Measurements from ENCODE around the gene MAP7. TPM values are rescaled to one million over a fixed set of nuclear protein-coding genes. Genes with fewer than 3 reads are reported as not detected.

Gene MAP7
- total and polyA plus RNA-seq, 11 donors, result 0.86 to 3.2 (median 2.1) TPM

GRCh38 chr6:136360783-136361182, 189.4 kb downstream of the MAP7 start:
- H3K4me1 ChIP-seq, result peaks cover 0 to 7% (median 0%) of the 10 kb centered on the region in 12 donors
- no peak for DNase-seq
- ATAC-seq, result no peak
- H3K9me3 ChIP-seq, result no peaks in the 10 kb centered on the region
- intact Hi-C loops (cut with DNase I), result no loop called here
- no peaks in the 10 kb centered on the region for H3K36me3 ChIP-seq
- H3K27me3 ChIP-seq, result no peaks in the 10 kb centered on the region
- 93 to 96% (median 94%) methylated on average over 30 of the region's 30 CpGs for WGBS, 4 donors
- TF ChIP-seq POLR2A (IDR thresholded peaks at IDR 0.05), result no peak
- no peak for TF ChIP-seq CTCF (IDR thresholded peaks at IDR 0.05)
- no peak overlapping the region for H3K27ac ChIP-seq
- no peak overlapping the region for H3K4me3 ChIP-seq

GRCh38 chr6:136359851-136360250, 190.4 kb downstream of the MAP7 start:
- Histone ChIP-seq H3K4me1 (no peaks in the 10 kb centered on the region), H3K4me3 (no peak overlapping the region), H3K9me3 (no peaks in the 10 kb centered on the region), H3K36me3 (no peaks in the 10 kb centered on the region), H3K27me3 (no peaks in the 10 kb centered on the region), H3K27ac (no peak overlapping the region)
- DNase-seq, result no peak
- TF ChIP-seq POLR2A (IDR thresholded peaks at IDR 0.05), result no peak
- TF ChIP-seq CTCF (IDR thresholded peaks at IDR 0.05), result no peak
- intact Hi-C loops (cut with DNase I), result no loop called here
- 79 to 86% (median 84%) methylated on average over 6 of the region's 6 CpGs for WGBS, 4 donors
- no peak for ATAC-seq

GRCh38 chr6:136351518-136352110, 198.6 kb downstream of the MAP7 start:
- 6 to 26% (median 12%) methylated on average over 2 of the region's 2 CpGs for WGBS, 4 donors
- no peak overlapping the region for H3K4me3 ChIP-seq
- TF ChIP-seq CTCF (IDR thresholded peaks at IDR 0.05) (no peak), POLR2A (IDR thresholded peaks at IDR 0.05) (no peak)
- intact Hi-C loops (cut with DNase I), result no loop called here
- no peaks in the 10 kb centered on the region for H3K27me3 ChIP-seq
- no peaks in the 10 kb centered on the region for H3K9me3 ChIP-seq
- ATAC-seq, result peak in 2 of 4 donors; percentile 9 to 42
- H3K27ac ChIP-seq, result no peak overlapping the region
- no peaks in the 10 kb centered on the region for H3K4me1 ChIP-seq
- H3K36me3 ChIP-seq, result no peaks in the 10 kb centered on the region
- DNase-seq, result no peak

- no peaks in the 10 kb centered on the region for H3K36me3 ChIP-seq
- DNase-seq (no peak), ATAC-seq (no peak)
- H3K9me3 ChIP-seq, result no peaks in the 10 kb centered on the region
- 57 to 61% (median 58%) methylated on average over 3 of the region's 3 CpGs for WGBS, 4 donors
- intact Hi-C loops (cut with DNase I), result no loop called here
- TF ChIP-seq CTCF (IDR thresholded peaks at IDR 0.05), result no peak
- TF ChIP-seq POLR2A (IDR thresholded peaks at IDR 0.05), result no peak
- H3K27me3 ChIP-seq, result no peaks in the 10 kb centered on the region
- no peaks in the 10 kb centered on the region for H3K4me1 ChIP-seq
- no peak overlapping the region for H3K27ac ChIP-seq
- no peak overlapping the region for H3K4me3 ChIP-seq
These were observed 199.3 kb downstream of the MAP7 start for GRCh38 chr6:136350914-136351313.

Data from heart left ventricle (tissue), 16 donors.